CD4-positive, alpha-beta T cell treated with Interleukin-6 for 4 hours (primary cell): ENCODE data around the gene DPM2.

Experiments
- DNase-seq: peaks from one replicate; pipeline ENCODE4 v3.0.0-alpha.2; 2020; ENCODE audit warnings: mixed read lengths

The DPM2 gene

GRCh38 chr9:127953768-127954505, 16.3 kb upstream of the DPM2 start:
- DNase-seq, result no peak

- DNase-seq, result no peak
Measured at GRCh38 chr9:127953154-127953553, 15.5 kb upstream of the DPM2 start.

- no peak for DNase-seq
Measured at GRCh38 chr9:127950513-127951289, 13.0 kb upstream of the DPM2 start.

GRCh38 chr9:127949827-127950512, 12.3 kb upstream of the DPM2 start:
- no peak for DNase-seq

GRCh38 chr9:127947841-127948710, 10.4 kb upstream of the DPM2 start:
- no peak for DNase-seq

- DNase-seq, result no peak
Measured at GRCh38 chr9:127946728-127947127, 9.1 kb upstream of the DPM2 start.

- DNase-seq, result no peak
Measured at GRCh38 chr9:127945942-127946341, 8.3 kb upstream of the DPM2 start.

DNA sequence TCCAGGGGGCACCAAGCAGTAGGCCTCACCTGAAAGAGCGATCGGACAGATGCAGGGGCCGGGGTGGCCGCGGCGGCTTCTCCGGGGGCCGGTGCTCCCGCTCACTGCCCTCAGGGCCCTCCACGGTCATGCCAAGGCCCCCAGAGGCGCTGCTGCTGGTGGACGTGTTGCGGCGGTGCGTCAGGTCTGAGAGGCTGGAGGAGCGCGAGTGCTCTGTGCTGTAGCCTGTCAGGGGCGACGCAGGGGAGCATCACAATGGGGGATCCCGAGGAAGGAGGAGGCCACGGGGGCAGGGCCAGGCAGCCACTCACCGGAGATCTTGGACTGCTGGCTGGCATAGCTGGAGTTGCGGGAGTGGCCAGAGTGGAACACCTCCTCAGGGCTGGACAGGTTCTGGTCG, 7.7 kb upstream of the DPM2 start:
- DNase-seq, result no peak

DNA sequence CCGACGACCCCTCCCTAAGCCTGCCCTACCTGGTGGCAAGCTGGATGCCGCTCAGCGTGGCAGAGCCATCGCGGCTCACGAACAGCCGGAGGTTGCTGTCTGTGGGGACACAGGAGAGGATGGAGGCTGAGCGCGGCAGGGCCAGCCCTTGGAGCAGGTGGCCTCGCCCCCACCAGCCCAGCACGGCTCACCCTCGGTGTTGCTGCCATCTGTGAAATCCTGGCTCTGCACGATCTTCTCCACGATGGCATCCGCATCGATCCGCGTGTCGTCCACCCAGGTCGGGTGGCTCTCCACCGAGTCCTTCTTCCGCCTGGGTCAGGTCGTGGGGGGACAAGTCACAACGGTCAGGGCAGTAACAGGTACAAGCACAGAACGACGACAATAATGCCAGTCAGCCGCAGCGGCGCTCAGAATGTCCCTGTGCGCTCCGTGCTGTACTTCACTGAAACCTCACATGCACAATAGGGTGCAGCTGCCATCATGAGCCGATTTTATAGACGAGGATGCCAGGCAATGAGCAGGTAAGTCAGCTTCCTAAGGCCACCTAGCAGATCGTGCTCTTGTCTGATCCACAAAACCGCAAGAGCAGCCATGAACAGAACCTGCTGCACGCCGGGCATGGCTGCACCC, 7.0 kb upstream of the DPM2 start:
- no peak for DNase-seq

DNA sequence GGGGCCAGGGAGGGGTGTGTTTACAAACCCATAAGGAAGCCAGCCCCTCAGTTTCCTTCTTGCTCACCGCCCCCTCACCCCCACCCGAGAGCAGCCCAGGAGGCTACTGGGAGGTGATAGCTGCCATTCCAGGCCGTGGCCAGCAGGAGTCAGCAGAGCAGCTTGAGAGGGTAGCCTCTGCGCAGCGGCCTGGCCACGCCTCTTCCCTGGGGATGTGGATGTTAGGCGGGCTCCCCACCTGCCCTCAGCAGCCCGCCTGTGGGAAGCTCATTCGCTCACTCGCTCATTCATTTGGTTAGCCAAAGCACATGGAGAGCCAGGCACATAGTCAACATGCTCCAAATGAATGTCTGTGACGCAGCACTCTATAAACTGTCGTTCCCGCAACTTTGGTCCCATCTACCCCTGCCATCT, 6.1 kb upstream of the DPM2 start:
- DNase-seq, result peak; percentile 82

GRCh38 chr9:127943011-127943662, 5.5 kb upstream of the DPM2 start:
- DNase-seq, result no peak

DNA sequence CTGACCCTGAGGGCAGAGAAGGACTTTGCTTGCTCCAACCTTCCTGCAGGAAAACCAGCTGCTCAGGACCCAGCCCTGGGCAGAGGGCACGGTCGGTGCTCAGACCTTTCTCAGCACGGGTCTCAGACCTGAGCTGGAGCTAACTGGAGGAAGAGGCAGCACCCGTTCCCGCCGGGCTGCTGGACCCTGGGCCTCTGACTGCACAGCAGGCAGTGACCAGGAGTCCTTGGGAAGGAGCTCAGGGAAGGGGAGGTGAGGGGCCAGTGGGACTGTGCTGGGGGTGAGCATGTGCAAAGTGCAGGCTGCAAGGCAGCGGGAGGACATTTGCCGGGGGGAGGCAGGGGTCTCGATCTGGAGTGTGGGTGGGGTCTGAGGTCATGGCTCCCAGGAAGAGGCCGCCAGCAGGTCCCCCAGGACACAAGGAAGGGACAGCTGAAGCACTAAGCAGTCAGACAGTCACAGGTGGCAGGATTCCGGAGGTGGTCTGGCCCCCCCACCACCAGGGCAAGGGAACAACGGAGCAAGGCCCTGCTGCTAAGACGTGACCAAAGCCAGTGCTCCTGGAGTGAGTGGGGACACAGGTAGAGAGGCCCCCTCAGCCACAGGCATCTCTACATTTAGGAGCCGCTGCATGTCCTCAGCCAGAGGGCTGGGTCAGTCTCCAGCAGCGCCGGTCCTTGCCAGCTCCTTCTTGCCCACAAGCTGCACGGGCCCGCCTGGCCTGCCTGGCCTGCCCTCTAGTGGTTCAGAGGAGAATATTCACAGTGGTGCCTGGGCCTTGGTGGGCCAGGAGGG, 4.8 kb upstream of the DPM2 start:
- peak; percentile 60 for DNase-seq

DNA sequence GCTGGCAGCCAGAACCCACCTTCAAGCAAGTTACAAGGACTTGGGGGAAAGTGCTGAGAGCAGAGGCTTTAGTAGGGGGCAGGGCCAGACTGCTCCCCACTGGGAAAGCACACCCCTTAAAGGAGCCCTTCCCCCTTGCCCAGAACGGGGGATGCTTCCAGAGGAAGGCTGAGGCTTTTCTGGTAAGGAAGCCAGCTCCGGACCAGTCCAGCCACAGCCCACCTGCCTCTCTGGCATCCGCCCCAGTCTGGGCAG, 4.2 kb upstream of the DPM2 start:
- DNase-seq, result no peak

- DNase-seq, result no peak
Measured at GRCh38 chr9:127941062-127941960, 3.7 kb upstream of the DPM2 start.

DNA sequence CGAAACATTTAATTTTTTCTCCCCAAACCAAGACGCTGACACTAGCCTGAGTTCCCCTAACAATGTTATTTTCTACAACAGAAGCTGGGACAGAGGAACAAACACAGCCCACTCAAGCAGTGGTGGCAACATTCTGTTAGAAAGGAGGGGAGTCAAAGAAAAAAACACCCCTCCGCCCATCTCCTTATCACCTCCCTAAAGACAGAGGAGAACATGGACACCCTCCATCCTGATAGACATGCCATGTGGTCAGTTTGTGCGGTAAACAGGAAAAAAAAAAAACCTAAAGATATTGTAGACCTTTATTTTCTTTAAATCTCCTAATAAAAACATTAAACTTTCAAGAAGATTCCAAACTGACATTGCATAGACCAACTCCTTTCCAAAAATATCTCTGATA, 2.9 kb upstream of the DPM2 start:
- no peak for DNase-seq

DNA sequence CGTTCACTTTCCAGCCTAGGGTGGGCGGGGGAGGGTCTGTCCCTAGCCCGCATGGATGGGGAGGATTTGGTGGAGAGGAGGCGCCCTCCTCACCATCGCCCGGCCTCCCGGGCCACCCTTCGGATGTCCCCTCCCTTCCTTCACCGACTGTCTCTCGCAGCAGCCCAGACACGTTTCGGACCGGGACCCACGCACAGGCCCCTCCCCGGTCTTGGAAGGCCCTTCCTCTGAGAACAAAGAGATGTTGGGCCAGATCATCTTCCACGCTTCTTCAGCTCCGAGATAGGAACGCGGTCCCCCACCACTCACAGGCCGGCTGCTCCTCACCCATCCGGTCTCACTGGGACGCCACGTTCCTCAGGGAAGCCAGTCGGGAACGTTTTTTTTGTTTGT, 640 bp upstream of the DPM2 start:
- DNase-seq, result peak; percentile 45

- no peak for DNase-seq
Measured at GRCh38 chr9:127937056-127937387, 632 bp downstream of the DPM2 start.

DNA sequence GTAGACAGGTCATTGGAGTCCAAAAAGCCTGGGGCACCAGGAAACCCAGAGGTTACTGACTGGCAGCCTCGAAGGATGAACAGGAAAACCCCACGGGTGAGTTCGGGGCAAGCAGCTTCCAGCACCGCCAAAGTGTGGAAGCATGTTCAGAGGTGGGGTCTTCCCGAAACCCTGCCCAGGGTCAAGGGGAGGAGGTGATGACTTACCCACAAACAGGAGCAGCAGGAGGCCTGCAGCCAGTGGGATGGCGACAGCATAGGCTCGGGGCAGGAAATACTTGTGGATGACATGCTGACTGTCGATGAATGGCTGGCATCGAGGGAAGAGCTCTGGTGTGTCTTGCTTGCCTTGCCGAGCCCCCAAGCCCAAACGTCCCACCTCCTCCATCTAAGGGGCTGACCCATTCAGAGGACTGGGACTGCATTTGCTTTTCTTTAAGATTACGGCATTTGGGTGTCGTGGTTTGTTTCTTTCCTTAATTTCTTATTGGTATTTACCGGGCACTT, 1.3 kb downstream of the DPM2 start:
- DNase-seq, result no peak

- DNase-seq, result no peak
Measured at GRCh38 chr9:127935765-127936221, 1.9 kb downstream of the DPM2 start.

- no peak for DNase-seq
Measured at GRCh38 chr9:127934986-127935385, 2.7 kb downstream of the DPM2 start.
